Activated CD8-positive, alpha-beta T cell treated with anti-CD3 and anti-CD28 coated beads for 36 hours (primary cell): ENCODE results near the gene MAGI2. TPM values are rescaled to one million over a fixed set of nuclear protein-coding genes. Genes with fewer than 3 reads are reported as not detected.

Source experiments
- ATAC-seq: fragments of 200-7000 bp; cut with Tn5 transposase; one replicate; pipeline ENCODE4 v1.10.0; 2021; ENCODE audit warnings: mild to moderate bottlenecking, moderate library complexity
- CTCF ChIA-PET: fragments of 350-600 bp; sonication (Branson Sonifier 250); formaldehyde crosslinking; loops from one replicate; lab custom pipeline; 2021; ENCODE audit warnings: antibody characterized with exemption; lab: Charles Lee
- POLR2A ChIA-PET: fragments of 350-600 bp; sonication (Branson Sonifier 250); formaldehyde crosslinking; loops from one replicate; lab custom pipeline; 2021; ENCODE audit warnings: antibody characterized with exemption; lab: Charles Lee
- DNase-seq: peaks from one replicate; pipeline ENCODE4 v3.0.0-alpha.2; 2020
- H3K27ac Mint-ChIP-seq: one replicate; pipeline ENCODE4 v1.8.0; 2021; ENCODE audit warnings: mild to moderate bottlenecking, mixed read lengths
- H3K27me3 Mint-ChIP-seq: one replicate; pipeline ENCODE4 v1.8.0; 2021; ENCODE audit warnings: mixed read lengths
- H3K36me3 Mint-ChIP-seq: one replicate; pipeline ENCODE4 v1.8.0; 2021; ENCODE audit warnings: low read depth, mixed read lengths
- H3K4me1 Mint-ChIP-seq: one replicate; pipeline ENCODE4 v1.8.0; 2021; ENCODE audit warnings: low read depth, mixed read lengths
- H3K4me3 Mint-ChIP-seq: one replicate; pipeline ENCODE4 v1.8.0; 2021; ENCODE audit warnings: mild to moderate bottlenecking, moderate library complexity, mixed read lengths
- H3K9me3 Mint-ChIP-seq: one replicate; pipeline ENCODE4 v1.8.0; 2021; ENCODE audit warnings: mixed read lengths
- CTCF ChIP-seq: fragments of 200-600 bp; IDR thresholded peaks from one replicate; pipeline ENCODE4 v1.8.0; 2022; ENCODE audit warnings: antibody characterized with exemption, mild to moderate bottlenecking
- intact Hi-C: fragments of 100-400 bp; cut with micrococcal nuclease; formaldehyde crosslinking; loops from one replicate; pipeline ENCODE4 v1.10.0; 2022
- total RNA-seq, 2 experiments: library from RNA; stranded (reverse); gene quantifications; one replicate each; pipeline ENCODE4 v1.2.3, GENCODE V29; 2021

Gene MAGI2
- total RNA-seq, 2 experiments from 2014 or later: 0.04 to 0.09 TPM

- DNase-seq (no peak), ATAC-seq (no peak)
- POLR2A ChIA-PET: no interaction called here
Measured at GRCh38 chr7:79258826-79259225, 194.6 kb downstream of the MAGI2 start.

DNA sequence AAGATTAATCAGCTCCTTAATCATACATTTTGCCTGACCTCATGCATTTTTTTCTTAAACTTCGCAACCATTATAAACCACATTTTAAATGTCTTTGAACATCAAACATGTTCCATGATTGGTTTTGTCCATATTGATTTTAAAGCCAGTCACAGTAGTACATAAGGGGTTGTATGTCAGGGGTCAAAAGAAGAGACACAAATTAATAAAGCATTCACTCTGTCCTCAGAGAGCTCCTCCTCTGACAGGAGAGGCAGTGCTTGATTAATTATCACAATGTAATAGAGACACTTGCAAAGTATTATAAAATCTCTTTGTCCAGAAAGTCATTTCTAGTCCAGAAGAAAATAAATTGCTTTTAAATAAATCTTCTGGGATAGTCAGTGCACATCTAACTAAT is 195.5 kb downstream of the MAGI2 start:
- H3K27ac Mint-ChIP-seq: no peak overlapping the region
- H3K36me3 Mint-ChIP-seq: no peaks in the 10 kb centered on the region
- ChIA-PET POLR2A (no interaction called here), CTCF (interaction anchor here (1.3 kb wide), 1 partner anchor 11 kb away, joined by 3 read pairs; no protein-coding TSS in a partner anchor)
- TF ChIP-seq CTCF: no peak
- H3K9me3 Mint-ChIP-seq: no peaks in the 10 kb centered on the region
- DNase-seq (no peak), ATAC-seq (no peak)
- H3K4me3 Mint-ChIP-seq: no peak overlapping the region
- H3K27me3 Mint-ChIP-seq: no peaks in the 10 kb centered on the region
- intact Hi-C loops: no loop called here
- no peaks in the 10 kb centered on the region for H3K4me1 Mint-ChIP-seq

More at GRCh38 chr7:79258826-79259225, 194.6 kb downstream of the MAGI2 start:
- intact Hi-C loops: no loop called here
- H3K27ac Mint-ChIP-seq: no peak overlapping the region
- CTCF ChIA-PET: interaction anchor here (1.3 kb wide), 1 partner anchor 10 kb away, joined by 3 read pairs; no protein-coding TSS in a partner anchor
- H3K9me3 Mint-ChIP-seq: no peaks in the 10 kb centered on the region
- no peaks in the 10 kb centered on the region for H3K27me3 Mint-ChIP-seq
- no peaks in the 10 kb centered on the region for H3K36me3 Mint-ChIP-seq
- TF ChIP-seq CTCF: no peak
- no peaks in the 10 kb centered on the region for H3K4me1 Mint-ChIP-seq
- H3K4me3 Mint-ChIP-seq: no peak overlapping the region

DNA sequence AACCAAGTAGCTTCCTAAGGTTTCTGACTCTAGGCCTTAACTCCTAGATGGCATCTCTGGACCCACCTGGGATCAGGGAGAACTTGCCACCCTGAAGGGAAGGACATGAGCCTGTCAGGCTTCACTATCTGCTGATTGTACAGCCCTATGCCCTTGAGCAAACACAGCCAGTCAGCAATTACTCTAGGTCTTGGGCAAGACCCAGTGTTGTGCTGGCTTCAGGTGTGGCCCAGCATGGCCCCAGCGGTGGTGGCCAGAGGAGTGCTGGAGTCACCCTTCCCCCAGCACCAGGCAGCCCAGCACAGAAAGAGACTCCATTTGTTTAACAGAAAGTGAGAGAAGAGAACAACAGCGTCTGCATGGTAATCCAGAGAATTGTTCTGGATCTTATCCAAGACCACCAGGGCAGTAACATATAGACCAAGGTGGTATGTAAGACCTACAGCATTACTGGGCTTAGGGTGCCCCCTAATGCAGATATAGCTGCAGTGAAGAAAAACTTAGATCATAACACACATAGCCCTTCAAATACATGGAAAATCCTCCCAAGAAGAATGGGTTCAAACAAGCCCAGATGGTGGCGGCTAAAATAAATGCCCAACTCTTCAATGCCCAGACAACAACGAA is 207.7 kb downstream of the MAGI2 start:
- Mint-ChIP-seq H3K4me3 (no peak overlapping the region), H3K27ac (no peak overlapping the region), H3K9me3 (no peaks in the 10 kb centered on the region), H3K4me1 (no peaks in the 10 kb centered on the region), H3K36me3 (no peaks in the 10 kb centered on the region), H3K27me3 (no peaks in the 10 kb centered on the region)
- TF ChIP-seq CTCF: no peak
- DNase-seq (no peak), ATAC-seq (no peak)
- intact Hi-C loops: no loop called here
- ChIA-PET POLR2A (no interaction called here), CTCF (interaction anchor here (1.0 kb wide), 1 partner anchor 86 kb away, joined by 3 read pairs; no protein-coding TSS in a partner anchor)

DNA sequence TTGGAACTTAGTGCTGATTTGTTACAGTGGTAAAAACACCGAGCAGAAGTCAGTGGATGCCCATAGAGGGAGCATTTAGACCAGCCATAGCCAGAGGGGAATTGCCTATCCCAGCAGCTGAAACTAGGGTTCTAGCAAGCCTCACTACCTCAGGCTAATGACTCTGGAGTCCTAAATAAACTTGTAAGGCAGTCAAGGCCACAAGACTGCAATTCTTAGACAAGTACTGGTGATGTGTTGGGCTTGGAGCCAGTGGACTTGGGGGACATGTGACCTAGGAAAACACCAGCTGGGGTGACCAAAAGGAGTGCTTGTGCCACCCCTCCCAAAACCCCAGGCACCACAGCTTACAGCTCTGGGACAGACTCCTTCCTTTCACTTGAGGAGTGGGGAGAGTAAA is 209.0 kb downstream of the MAGI2 start:
- H3K36me3 Mint-ChIP-seq: no peaks in the 10 kb centered on the region
- H3K27ac Mint-ChIP-seq: no peak overlapping the region
- no peak overlapping the region for H3K4me3 Mint-ChIP-seq
- intact Hi-C loops: no loop called here
- no peak for TF ChIP-seq CTCF
- ATAC-seq (no peak), DNase-seq (no peak)
- no peaks in the 10 kb centered on the region for H3K9me3 Mint-ChIP-seq
- no peaks in the 10 kb centered on the region for H3K27me3 Mint-ChIP-seq
- POLR2A ChIA-PET: no interaction called here
- CTCF ChIA-PET: interaction anchor here (1.0 kb wide), 1 partner anchor 85 kb away, joined by 3 read pairs; no protein-coding TSS in a partner anchor
- H3K4me1 Mint-ChIP-seq: no peaks in the 10 kb centered on the region

DNA sequence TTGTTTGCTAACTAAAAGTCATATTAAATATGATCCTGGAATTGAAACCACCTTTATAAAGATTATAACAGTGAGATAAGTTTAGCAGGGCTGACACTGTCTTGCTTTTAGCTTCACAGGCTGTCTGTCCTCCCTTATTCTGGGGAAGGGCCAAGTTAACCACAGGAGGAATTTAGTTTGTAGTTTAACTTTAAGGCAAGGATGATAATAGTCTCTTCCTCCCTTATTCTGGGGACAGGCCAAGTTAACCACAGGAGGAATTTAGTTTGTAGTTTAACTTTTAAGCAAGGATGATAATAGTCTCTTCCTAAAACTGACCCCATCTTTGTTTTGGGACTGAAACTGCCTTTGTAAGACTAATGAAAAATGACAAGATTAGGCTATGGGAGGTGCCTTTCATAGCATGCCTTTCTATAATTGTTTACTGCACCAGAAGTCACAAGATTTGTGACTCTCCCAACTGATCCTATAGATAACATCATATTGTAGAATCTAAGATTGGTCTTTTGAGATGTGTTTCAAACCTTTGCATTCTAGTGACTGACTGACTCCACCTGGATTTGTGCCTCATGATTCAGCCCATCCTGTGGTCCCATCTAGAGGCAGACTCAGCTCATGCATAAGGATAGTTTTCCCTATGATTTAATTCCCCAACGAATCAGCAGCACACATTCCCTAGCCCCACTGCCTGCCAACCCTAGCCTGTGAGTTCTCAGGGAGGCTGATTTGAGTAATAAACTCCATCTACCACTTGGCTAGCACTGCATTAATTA is 212.0 kb downstream of the MAGI2 start:
- Mint-ChIP-seq H3K4me1 (no peaks in the 10 kb centered on the region), H3K36me3 (no peaks in the 10 kb centered on the region), H3K27ac (no peak overlapping the region), H3K27me3 (no peaks in the 10 kb centered on the region), H3K4me3 (no peak overlapping the region), H3K9me3 (no peaks in the 10 kb centered on the region)
- ChIA-PET POLR2A (no interaction called here), CTCF (no interaction called here)
- intact Hi-C loops: no loop called here
- DNase-seq (no peak), ATAC-seq (no peak)
- no peak for TF ChIP-seq CTCF
